Sigmoid colon (tissue), 4 donors: ENCODE results near the gene SLC37A3.

Experiments
- CTCF ChIP-seq, 4 experiments: fragments of 450-650 bp in 3 of 4; fragments of 200-600 bp in 1 of 4; IDR thresholded peaks; one replicate each; pipeline ENCODE4 v1.5.1; 2016 to 2019; ENCODE audit warnings: antibody characterized with exemption in 4 of 4, mild to moderate bottlenecking in 3 of 4, moderate library complexity in 2 of 4
- EP300 ChIP-seq, 4 donors: sonication (generic); formaldehyde crosslinking; IDR thresholded peaks; one replicate each; pipeline ENCODE4 v1.6.1; 2017; ENCODE audit warnings: antibody characterized with exemption in 4 of 4
- POLR2A ChIP-seq, 2 donors: fragments of 450-650 bp; IDR thresholded peaks; one replicate each; pipeline ENCODE4 v1.6.1; 2016; ENCODE audit warnings: antibody characterized with exemption in 2 of 2, mild to moderate bottlenecking in 2 of 2, moderate library complexity in 2 of 2
- POLR2AphosphoS5 ChIP-seq, 4 donors: sonication (generic); formaldehyde crosslinking; IDR thresholded peaks; one replicate each; pipeline ENCODE4 v1.6.1; 2017; ENCODE audit warnings: antibody characterized with exemption in 4 of 4

GRCh38 chr7:140316165-140316661 is 82.1 kb downstream of the SLC37A3 start:
- no peak for TF ChIP-seq CTCF (IDR thresholded peaks at IDR 0.05)
- TF ChIP-seq POLR2A (IDR thresholded peaks at IDR 0.05), result no peak
- peak; percentile 21 to 76 (median 62) for TF ChIP-seq POLR2AphosphoS5 (IDR thresholded peaks at IDR 0.05)
- TF ChIP-seq EP300 (IDR thresholded peaks at IDR 0.05), result peak in 1 of 4 donors; percentile 65
